PC-9 (cell line): ENCODE results near the gene KIAA1328.

ENCODE experiments used
- CTCF ChIP-seq: fragments of 200-600 bp; sonication (generic); conservative IDR thresholded peaks from 2 replicates; pipeline ENCODE4 v1.6.1; 2017; ENCODE audit warnings: mixed run types, antibody characterized with exemption, mild to moderate bottlenecking, moderate library complexity
- EZH2 ChIP-seq: fragments of 200-600 bp; sonication (generic); IDR thresholded peaks from 2 replicates; pipeline ENCODE4 v1.8.0; 2017; ENCODE audit warnings: antibody characterized with exemption, low read depth

GRCh38 chr18:37270666-37271052, 441.7 kb downstream of the KIAA1328 start:
- TF ChIP-seq CTCF (no peak), EZH2 (no peak)
